H1 (cell line): ENCODE data around the gene PRR19. TPM values are rescaled to one million over a fixed set of nuclear protein-coding genes. Genes with fewer than 3 reads are reported as not detected.

Experiments used
- FOSL1 ChIP-seq: IDR thresholded peaks from 2 replicates; pipeline ENCODE4 v1.6.1; 2011; ENCODE audit warnings: mild to moderate bottlenecking, low read depth, low read length, moderate library complexity; ENCODE audit not compliant: insufficient read depth
- HDAC2 ChIP-seq, 2 experiments: fragments of 300-600 bp in 1 of 2; sonication (generic) in 1 of 2; IDR thresholded peaks; 2 replicates each; pipeline ENCODE4 v1.6.1; 2011 to 2012; ENCODE audit warnings: low read depth in 2 of 2, low read length in 2 of 2, mild to moderate bottlenecking in 2 of 2, moderate library complexity in 2 of 2, borderline replicate concordance in 1 of 2, inconsistent platforms in 1 of 2
- KDM1A ChIP-seq: fragments of 200-600, 300-600 bp; sonication (generic); IDR thresholded peaks from 2 replicates; pipeline ENCODE4 v1.7.1; 2016; ENCODE audit warnings: mild to moderate bottlenecking, low read length, borderline replicate concordance
- KDM5A ChIP-seq: fragments of 200-600 bp; IDR thresholded peaks from 2 replicates; pipeline ENCODE4 v1.7.1; 2012; ENCODE audit warnings: mild to moderate bottlenecking, low read length, inconsistent platforms, mixed read lengths
- RAD21 ChIP-seq, 2 experiments: IDR thresholded peaks in 1 of 2; conservative IDR thresholded peaks in 1 of 2; 2 replicates each; pipeline ENCODE4 v1.6.1; 2011; ENCODE audit warnings: low read depth in 2 of 2, low read length in 2 of 2, improper control_type of control experiment in 1 of 2, inconsistent platforms in 1 of 2, mild to moderate bottlenecking in 1 of 2, moderate library complexity in 1 of 2
- RFX5 ChIP-seq: IDR thresholded peaks from 2 replicates; pipeline ENCODE4 v1.6.1; 2011; ENCODE audit warnings: low read depth, low read length, improper control_type of control experiment, borderline replicate concordance
- TBP ChIP-seq: IDR thresholded peaks from 2 replicates; pipeline ENCODE4 v1.6.1; 2011; ENCODE audit warnings: low read depth, low read length, improper control_type of control experiment
- polyA plus RNA-seq, 7 experiments: library from polyadenylated mRNA; depleted of rRNA in 3 of 7; stranded (reverse) in 5 of 7; unstranded in 2 of 7; fragments of >200 nt in 5 of 7; fragments of 200-250 nt in 2 of 7; gene quantifications; 1 replicate in 5 of 7; 2 replicates in 1 of 7; 4 replicates in 1 of 7; pipeline versions ENCODE4 v1.2.1 to v1.2.3, GENCODE V29; 2011 to 2013; ENCODE audit warnings: missing spikeins in 2 of 7, mixed read lengths in 2 of 7
- total RNA-seq: library from RNA; stranded (reverse); fragmentation: NEBNext Ultra II Directional; extraction: Animal tissue kit (Norgen Biotek cat#: 25700); gene quantifications from 2 replicates; pipeline ENCODE4 v1.2.1, GENCODE V29; 2021
- TF ChIP-seq, protein P1 (sequence below): IDR thresholded peaks from 2 replicates; pipeline ENCODE4 v1.6.1; 2012; ENCODE audit warnings: low read length, inconsistent platforms
- TF ChIP-seq, protein P2 (sequence below): IDR thresholded peaks from 2 replicates; pipeline ENCODE4 v1.6.1; 2012; ENCODE audit warnings: inconsistent platforms

Gene PRR19
- total and polyA plus RNA-seq, 2 of the 8 experiments (the other 6 are each of a cell fraction or from before 2014, with no cell fraction given) = 7.2 to 7.5 TPM

DNA sequence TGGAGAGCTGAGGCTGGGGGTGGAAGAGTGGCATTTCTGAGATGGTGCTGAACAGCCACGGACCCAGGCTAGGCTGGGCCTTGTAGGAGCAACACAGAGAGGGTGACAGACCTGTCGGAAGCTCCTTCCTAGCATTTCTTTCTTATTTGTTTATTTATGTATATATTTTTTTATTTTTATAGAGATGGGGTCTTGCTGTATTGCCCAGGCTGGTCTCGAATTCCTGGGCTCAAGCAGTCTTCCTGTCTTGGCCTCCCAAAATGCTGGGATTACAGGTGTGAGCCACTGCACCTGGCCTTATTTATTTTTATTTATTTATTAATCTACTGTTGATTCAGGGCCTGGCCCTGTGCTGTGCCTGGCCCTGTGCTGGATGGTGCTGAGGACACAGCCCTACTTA, 26.4 kb upstream of the PRR19 start (continued):
- TF ChIP-seq, protein P1, sequence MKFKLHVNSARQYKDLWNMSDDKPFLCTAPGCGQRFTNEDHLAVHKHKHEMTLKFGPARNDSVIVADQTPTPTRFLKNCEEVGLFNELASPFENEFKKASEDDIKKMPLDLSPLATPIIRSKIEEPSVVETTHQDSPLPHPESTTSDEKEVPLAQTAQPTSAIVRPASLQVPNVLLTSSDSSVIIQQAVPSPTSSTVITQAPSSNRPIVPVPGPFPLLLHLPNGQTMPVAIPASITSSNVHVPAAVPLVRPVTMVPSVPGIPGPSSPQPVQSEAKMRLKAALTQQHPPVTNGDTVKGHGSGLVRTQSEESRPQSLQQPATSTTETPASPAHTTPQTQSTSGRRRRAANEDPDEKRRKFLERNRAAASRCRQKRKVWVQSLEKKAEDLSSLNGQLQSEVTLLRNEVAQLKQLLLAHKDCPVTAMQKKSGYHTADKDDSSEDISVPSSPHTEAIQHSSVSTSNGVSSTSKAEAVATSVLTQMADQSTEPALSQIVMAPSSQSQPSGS = no peak
- TF ChIP-seq KDM1A (no peak), TBP (no peak), FOSL1 (no peak), RAD21 (IDR thresholded peaks at IDR 0.05 in 1 of 2, conservative IDR thresholded peaks at IDR 0.05 in 1 of 2; ENCODE audit: low read depth in 2 of 2, low read length in 2 of 2) (no peak), KDM5A (no peak), HDAC2 (IDR thresholded peaks at IDR 0.05; ENCODE audit: borderline replicate concordance in 1 of 2, low read depth in 2 of 2, low read length in 2 of 2) (no peak), RFX5 (no peak)
- TF ChIP-seq, protein P2, sequence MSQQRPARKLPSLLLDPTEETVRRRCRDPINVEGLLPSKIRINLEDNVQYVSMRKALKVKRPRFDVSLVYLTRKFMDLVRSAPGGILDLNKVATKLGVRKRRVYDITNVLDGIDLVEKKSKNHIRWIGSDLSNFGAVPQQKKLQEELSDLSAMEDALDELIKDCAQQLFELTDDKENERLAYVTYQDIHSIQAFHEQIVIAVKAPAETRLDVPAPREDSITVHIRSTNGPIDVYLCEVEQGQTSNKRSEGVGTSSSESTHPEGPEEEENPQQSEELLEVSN = no peak
